ENCODE data around the gene TMEM217. TPM values are rescaled to one million over a fixed set of nuclear protein-coding genes. Genes with fewer than 3 reads are reported as not detected.
"Not testable (repeated sequence)": the region's sequence is repeated elsewhere in the genome, so short reads cannot be mapped to it uniquely, and the experiment has no call there.

The TMEM217 gene
- total RNA-seq, 2 experiments from 2014 or later, result 2.5 TPM

DNA sequence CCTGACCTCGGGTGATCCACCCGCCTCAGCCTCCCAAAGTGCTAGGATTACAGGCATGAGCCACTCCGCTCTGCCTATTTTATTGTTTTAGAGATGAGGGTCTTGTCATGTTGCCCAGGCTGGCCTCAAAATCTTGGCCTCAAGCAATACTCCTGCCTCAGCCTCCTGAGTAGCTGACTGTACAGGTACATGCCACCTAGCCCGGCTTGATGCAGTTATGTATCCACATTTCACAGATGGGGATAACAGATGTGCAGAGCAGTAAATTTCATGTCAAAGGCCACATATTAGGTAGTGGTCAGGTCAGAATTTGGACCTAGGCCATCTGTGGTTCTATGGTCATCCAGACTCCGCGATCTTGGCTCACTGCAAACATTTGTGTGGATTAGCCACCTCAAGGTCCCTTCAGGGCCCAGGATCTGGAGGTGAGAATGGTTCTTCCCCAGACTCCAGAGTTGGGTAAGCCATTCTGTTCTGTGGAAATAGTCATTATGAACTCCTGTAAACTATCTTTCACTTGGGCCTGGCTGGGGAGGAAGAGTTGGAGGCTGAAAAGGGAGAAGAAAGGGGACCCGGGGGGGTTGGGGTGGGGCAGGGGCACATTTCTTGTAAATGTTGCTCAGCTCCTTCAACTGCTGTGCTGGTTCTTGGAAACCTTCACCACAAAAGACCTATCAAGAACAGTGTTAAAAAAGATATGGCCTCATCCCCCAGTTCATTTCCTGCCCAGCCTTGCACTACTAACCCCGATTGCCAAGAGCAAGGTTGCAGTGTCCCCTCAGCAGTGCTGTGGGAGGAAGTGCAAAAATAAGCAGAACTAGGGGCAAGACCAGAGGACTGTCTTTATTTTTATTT, 75.0 kb downstream of the TMEM217 start:
- POLR2A ChIA-PET, result no interaction called here
- intact Hi-C loops (cut with DNase I, micrococcal nuclease), result loop anchor here in 1 of 2 experiments (1.0 kb wide), 1 partner anchor 10 kb away; no protein-coding TSS in a partner anchor
- Mint-ChIP-seq H3K27ac (peak overlapping the region; percentile 97), H3K27me3 (no peaks in the 10 kb centered on the region), H3K9me3 (ENCODE audit: low read depth) (peaks cover 6% of the 10 kb centered on the region), H3K4me3 (peak overlapping the region; percentile 26), H3K36me3 (ENCODE audit: low read depth) (peaks cover 2% of the 10 kb centered on the region), H3K4me1 (peaks cover 44% of the 10 kb centered on the region)
- CTCF ChIA-PET, result interaction anchor here (0.6 to 4.5 kb wide), 4 partner anchors 10 to 154 kb away, joined by 3 to 37 read pairs (median 9); no protein-coding TSS in a partner anchor
- DNase-seq (peak; percentile 77), ATAC-seq (peak; percentile 91)

DNA sequence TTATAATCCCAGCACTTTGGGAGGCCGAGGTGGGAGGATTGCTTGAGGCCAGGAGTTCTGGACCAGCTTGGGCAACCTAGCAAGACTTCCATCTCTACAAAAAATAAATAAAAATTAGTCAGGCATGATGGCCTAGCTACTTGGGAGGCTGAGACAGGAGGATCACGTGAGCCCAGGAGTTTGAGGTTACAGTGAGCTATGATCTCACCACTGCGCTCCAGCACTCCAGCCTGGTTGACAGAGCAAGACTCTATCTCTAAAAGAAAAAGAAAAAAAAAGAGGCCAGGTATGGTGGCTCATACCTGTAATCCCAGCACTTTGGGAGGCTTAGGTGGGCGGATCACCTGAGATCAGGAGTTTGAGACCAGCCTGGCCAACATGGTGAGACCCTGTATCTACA, 77.3 kb downstream of the TMEM217 start:
- H3K4me1 Mint-ChIP-seq, result peaks cover 42% of the 10 kb centered on the region
- H3K9me3 Mint-ChIP-seq (ENCODE audit: low read depth); ATAC-seq; POLR2A ChIA-PET; H3K27me3 Mint-ChIP-seq; H3K27ac Mint-ChIP-seq; intact Hi-C loops (cut with DNase I, micrococcal nuclease); DNase-seq; H3K4me3 Mint-ChIP-seq: not testable (repeated sequence)
- peaks cover 20% of the 10 kb centered on the region for H3K36me3 Mint-ChIP-seq (ENCODE audit: low read depth)
- CTCF ChIA-PET, result interaction anchor here (0.8 to 13.7 kb wide), 7 partner anchors 8 to 160 kb away, joined by 3 to 271 read pairs (median 3); no protein-coding TSS in a partner anchor

DNA sequence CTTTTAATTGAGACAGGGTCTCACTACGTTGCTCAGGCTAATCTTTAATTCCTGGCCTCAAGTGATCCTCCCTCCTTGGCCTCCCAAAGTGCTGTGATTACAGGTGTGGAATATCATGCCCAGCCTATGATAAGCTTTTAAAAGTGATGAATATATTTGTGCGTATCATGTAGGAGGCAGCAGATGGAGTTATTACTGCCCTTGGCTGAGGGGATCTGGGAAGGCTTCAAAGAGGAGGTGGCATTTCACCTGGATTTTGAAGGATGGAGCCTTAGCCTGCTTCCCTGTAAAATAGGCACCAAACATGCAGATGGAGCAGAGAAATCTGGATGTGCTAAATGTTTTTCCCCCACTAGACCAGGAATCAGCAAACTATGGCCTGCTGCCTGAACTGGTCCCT, 77.9 kb downstream of the TMEM217 start:
- no peak for DNase-seq
- CTCF ChIA-PET, result interaction anchor here (0.8 to 13.7 kb wide), 7 partner anchors 10 to 159 kb away, joined by 3 to 271 read pairs (median 3); partner anchors contain the start of gene PIM1
- H3K9me3 Mint-ChIP-seq (ENCODE audit: low read depth), result no peaks in the 10 kb centered on the region
- H3K4me3 Mint-ChIP-seq, result no peak overlapping the region
- no peak overlapping the region for H3K27ac Mint-ChIP-seq
- H3K27me3 Mint-ChIP-seq, result no peaks in the 10 kb centered on the region
- peaks cover 25% of the 10 kb centered on the region for H3K36me3 Mint-ChIP-seq (ENCODE audit: low read depth)
- POLR2A ChIA-PET, result no interaction called here
- ATAC-seq, result no peak
- peaks cover 47% of the 10 kb centered on the region for H3K4me1 Mint-ChIP-seq
- intact Hi-C loops (cut with DNase I, micrococcal nuclease), result no loop called here

DNA sequence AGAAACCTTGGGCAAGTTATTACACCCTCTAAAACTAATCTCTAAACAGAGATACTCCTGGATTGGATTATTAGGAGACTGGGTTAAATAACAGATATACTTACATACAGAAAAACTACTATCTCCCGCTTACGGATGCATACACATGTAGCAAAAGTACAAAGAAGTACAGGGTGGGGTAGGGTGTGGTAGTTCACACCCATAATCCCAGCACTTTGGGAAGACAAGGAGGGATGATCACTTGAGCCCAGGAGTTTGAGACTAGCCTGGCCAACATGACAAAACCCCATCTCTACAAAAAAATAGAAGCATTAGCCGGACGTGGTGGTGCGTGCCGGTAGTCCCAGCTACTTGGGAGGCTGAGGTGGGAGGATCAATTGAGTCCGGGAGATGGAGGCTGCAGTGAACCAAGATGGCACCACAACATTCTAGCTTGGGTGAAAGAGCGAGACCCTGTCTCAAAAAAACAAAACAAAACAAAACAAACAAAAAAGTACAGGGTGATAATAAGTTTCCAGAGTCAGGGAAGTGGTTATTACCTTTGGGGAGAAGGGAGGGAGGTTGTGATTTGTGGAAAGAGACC, 79.9 kb downstream of the TMEM217 start:
- H3K9me3 Mint-ChIP-seq (ENCODE audit: low read depth), result no peaks in the 10 kb centered on the region
- intact Hi-C loops (cut with DNase I, micrococcal nuclease), result no loop called here
- no peak for DNase-seq
- ATAC-seq, result no peak
- H3K36me3 Mint-ChIP-seq (ENCODE audit: low read depth), result peaks cover 46% of the 10 kb centered on the region
- H3K4me3 Mint-ChIP-seq, result no peak overlapping the region
- no peaks in the 10 kb centered on the region for H3K27me3 Mint-ChIP-seq
- H3K27ac Mint-ChIP-seq, result no peak overlapping the region
- POLR2A ChIA-PET, result no interaction called here
- peaks cover 58% of the 10 kb centered on the region for H3K4me1 Mint-ChIP-seq
- CTCF ChIA-PET, result interaction anchor here (1.4 to 13.7 kb wide), 3 partner anchors 9 to 157 kb away, joined by 3 to 271 read pairs (median 240); no protein-coding TSS in a partner anchor

DNA sequence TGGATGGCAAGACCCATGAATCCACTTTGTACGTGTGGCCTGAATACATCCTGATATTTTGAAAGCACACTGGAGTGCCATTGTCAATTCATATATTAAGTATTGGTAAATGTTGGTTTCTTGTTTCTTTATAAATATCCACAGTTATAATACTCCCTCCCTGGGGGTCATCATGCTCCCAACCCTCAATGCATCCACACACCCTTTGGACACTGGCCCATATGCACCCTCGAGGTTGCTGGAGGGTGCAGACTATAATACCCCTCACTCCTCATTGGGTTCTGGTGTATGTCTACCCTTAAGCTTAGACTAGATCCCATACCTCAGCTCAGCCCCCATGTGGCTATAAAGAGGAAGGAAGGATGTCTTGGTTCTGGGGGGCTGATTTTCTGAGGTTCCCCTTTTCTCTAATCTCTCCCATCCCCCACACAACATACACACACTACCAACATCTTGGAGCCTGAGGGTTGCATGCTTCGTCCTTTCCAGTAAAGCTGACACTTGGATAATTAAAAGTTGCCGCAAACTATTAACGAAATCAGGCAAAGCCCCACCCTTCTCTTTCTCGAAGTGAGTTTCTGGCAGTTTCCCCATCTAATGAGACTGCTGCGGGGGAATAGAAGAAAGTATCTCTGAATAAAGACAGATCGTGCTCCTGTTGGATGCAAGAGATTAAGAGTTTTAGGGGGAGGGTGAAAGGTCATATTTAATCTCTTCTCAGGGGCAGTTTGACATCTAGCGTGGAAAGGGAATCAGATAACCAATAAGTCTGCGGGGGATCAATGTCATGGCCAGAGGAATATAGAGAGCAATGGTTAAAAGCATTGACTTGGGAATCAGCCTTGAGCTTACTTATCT, 80.6 kb downstream of the TMEM217 start:
- POLR2A ChIA-PET, result interaction anchor here (0.7 kb wide), 1 partner anchor 130 kb away, joined by 3 read pairs; no protein-coding TSS in a partner anchor
- peak overlapping the region; percentile 35 for H3K27ac Mint-ChIP-seq
- H3K9me3 Mint-ChIP-seq (ENCODE audit: low read depth), result no peaks in the 10 kb centered on the region

DNA sequence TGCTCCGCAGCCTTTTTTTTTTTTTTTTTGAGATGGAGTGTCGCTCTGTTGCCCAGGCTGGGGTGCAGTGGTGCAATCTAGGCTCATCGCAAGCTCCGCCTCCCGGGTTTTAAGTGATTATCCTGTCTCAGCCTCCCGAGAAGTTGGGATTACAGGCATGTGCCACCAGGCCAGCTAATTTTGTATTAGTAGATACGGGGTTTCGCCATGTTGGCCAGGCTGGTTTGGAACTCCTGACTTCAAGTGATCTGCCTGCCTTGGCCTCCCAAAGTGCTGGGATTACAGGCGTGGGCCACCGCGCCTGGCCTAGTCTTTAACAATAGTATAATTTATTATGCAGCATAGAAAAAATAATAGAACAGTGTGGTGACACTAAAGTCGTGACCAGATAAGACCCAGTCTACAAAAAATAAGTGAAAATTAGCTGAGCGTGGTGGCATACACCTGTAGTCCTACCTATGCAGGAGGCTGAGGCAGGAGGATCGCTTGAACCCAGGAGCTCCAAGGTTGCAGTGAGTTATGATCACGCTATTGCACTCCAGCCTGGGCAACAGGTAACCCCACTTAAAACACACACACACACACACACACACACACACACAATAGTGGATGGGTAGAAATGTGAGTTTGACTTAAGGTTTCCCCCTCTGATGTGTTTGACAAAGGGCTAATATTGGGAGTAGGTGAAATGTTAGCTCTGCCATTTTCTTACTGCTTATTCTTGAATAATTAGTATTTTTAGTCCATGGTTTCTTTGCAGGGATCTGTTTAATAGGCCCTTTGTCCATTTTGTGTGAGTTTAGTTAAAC, 81.5 kb downstream of the TMEM217 start:
- Mint-ChIP-seq H3K27ac (peak overlapping the region; percentile 35), H3K4me1 (peaks cover 54% of the 10 kb centered on the region), H3K36me3 (ENCODE audit: low read depth) (peaks cover 59% of the 10 kb centered on the region), H3K27me3 (no peaks in the 10 kb centered on the region), H3K9me3 (ENCODE audit: low read depth) (no peaks in the 10 kb centered on the region), H3K4me3 (no peak overlapping the region)
- DNase-seq, result no peak
- ATAC-seq, result no peak
- intact Hi-C loops (cut with DNase I, micrococcal nuclease), result no loop called here
- CTCF ChIA-PET, result interaction anchor here (0.8 to 13.7 kb wide), 6 partner anchors 11 to 262 kb away, joined by 3 to 271 read pairs (median 4); no protein-coding TSS in a partner anchor
- POLR2A ChIA-PET, result interaction anchor here (0.6 to 0.9 kb wide), 4 partner anchors 11 to 130 kb away, joined by 3 to 11 read pairs (median 6); no protein-coding TSS in a partner anchor

More for the DNA sequence above, 80.6 kb downstream of the TMEM217 start:
- H3K4me3 Mint-ChIP-seq, result no peak overlapping the region
- CTCF ChIA-PET, result interaction anchor here (0.8 to 13.7 kb wide), 4 partner anchors 10 to 263 kb away, joined by 3 to 271 read pairs (median 122); no protein-coding TSS in a partner anchor
- peaks cover 59% of the 10 kb centered on the region for H3K4me1 Mint-ChIP-seq
- ATAC-seq (no peak), DNase-seq (no peak)
- H3K27me3 Mint-ChIP-seq, result no peaks in the 10 kb centered on the region
- H3K36me3 Mint-ChIP-seq (ENCODE audit: low read depth), result peaks cover 53% of the 10 kb centered on the region
- intact Hi-C loops (cut with DNase I, micrococcal nuclease), result no loop called here

DNA sequence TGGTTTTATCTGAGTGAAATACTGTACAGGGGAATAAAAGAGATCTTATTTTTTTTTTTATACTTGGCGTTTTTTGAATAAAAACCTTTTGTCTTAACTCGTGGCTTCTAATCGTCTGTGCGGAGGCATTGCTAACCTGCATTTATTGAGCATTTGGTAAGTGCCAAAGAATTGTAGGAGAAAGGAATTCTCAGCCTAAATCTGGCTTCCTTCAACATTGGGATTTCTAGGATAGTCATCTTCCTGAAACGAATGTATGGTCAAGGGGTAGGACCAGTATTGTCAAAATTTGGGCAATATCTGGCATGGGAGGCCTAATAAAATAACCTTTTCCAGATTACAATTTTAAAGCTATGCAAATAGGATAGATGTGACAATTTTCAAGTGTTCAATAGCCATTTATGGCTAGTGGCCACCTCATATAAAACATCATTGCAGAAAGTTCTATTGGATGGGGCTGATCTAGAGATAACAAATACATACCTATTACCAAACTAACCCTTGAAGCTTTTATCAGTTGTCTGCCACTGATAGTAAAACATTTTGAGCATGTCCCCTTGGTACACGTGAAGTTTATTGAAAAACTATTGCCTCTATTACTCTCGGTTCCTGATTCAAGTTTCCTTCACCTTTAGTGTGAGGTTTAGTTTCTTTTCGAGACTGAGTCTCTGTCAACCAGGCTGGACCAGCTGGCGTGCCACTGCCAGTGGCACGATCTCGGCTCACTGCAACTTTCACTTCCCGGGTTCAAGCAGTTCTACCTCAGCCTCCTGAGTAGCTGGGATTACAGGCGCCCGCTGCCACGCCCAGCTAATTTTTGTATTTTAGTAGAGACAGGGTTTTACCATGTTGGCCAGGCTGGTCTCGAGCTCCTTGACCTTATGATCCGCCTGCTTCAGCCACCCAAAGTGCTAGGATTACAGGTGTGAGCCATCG, 82.3 kb downstream of the TMEM217 start:
- Mint-ChIP-seq H3K9me3 (ENCODE audit: low read depth) (no peaks in the 10 kb centered on the region), H3K27ac (peak overlapping the region; percentile 96), H3K4me1 (peaks cover 51% of the 10 kb centered on the region), H3K27me3 (no peaks in the 10 kb centered on the region), H3K36me3 (ENCODE audit: low read depth) (peaks cover 65% of the 10 kb centered on the region), H3K4me3 (peak overlapping the region; percentile 91)
- intact Hi-C loops (cut with DNase I, micrococcal nuclease), result no loop called here
- ATAC-seq (no peak), DNase-seq (peak; percentile 30)
- ChIA-PET CTCF (interaction anchor here (0.7 to 13.7 kb wide), 8 partner anchors 14 to 155 kb away, joined by 3 to 271 read pairs (median 4); no protein-coding TSS in a partner anchor), POLR2A (interaction anchor here (0.6 to 0.9 kb wide), 3 partner anchors 12 to 31 kb away, joined by 4 to 11 read pairs (median 7); no protein-coding TSS in a partner anchor)

DNA sequence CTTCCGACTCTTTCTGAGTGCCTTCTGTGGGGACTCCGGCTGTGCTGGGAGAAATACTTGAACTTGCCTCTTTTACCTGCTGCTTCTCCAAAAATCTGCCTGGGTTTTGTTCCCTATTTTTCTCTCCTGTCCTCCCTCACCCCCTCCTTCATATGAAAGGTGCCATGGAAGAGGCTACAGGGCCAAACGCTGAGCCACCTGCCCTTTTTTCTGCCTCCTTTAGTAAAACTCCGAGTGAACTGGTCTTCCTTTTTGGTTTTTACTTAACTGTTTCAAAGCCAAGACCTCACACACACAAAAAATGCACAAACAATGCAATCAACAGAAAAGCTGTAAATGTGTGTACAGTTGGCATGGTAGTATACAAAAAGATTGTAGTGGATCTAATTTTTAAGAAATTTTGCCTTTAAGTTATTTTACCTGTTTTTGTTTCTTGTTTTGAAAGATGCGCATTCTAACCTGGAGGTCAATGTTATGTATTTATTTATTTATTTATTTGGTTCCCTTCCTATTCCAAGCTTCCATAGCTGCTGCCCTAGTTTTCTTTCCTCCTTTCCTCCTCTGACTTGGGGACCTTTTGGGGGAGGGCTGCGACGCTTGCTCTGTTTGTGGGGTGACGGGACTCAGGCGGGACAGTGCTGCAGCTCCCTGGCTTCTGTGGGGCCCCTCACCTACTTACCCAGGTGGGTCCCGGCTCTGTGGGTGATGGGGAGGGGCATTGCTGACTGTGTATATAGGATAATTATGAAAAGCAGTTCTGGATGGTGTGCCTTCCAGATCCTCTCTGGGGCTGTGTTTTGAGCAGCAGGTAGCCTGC, 83.2 kb downstream of the TMEM217 start:
- Mint-ChIP-seq H3K9me3 (ENCODE audit: low read depth) (no peaks in the 10 kb centered on the region), H3K36me3 (ENCODE audit: low read depth) (peaks cover 67% of the 10 kb centered on the region), H3K27me3 (no peaks in the 10 kb centered on the region), H3K4me1 (peaks cover 51% of the 10 kb centered on the region), H3K4me3 (peak overlapping the region; percentile 91), H3K27ac (peak overlapping the region; percentile 96)
- ChIA-PET CTCF (interaction anchor here (0.7 to 13.7 kb wide), 10 partner anchors 15 to 292 kb away, joined by 3 to 271 read pairs (median 5); no protein-coding TSS in a partner anchor), POLR2A (interaction anchor here (0.5 to 0.7 kb wide), 2 partner anchors 73 to 156 kb away, joined by 3 read pairs; no protein-coding TSS in a partner anchor)
- intact Hi-C loops (cut with DNase I, micrococcal nuclease), result loop anchor here (5.0 kb wide), 2 partner anchors 287 to 302 kb away; partner anchors contain the start of genes C6orf89 (in 1 of the 2) and PPIL1 (in 1 of the 2)
- no peak for ATAC-seq
- DNase-seq, result peak; percentile 13

DNA sequence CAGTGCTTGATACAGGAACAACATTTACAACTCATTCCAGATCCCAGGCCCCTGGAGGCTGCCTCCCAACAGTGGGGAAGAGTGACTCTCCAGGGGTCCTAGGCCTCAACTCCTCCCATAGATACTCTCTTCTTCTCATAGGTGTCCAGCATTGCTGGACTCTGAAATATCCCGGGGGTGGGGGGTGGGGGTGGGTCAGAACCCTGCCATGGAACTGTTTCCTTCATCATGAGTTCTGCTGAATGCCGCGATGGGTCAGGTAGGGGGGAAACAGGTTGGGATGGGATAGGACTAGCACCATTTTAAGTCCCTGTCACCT, 83.8 kb downstream of the TMEM217 start:
- intact Hi-C loops (cut with DNase I, micrococcal nuclease), result loop anchor here (5.0 kb wide), 2 partner anchors 287 to 302 kb away; partner anchors contain the start of genes C6orf89 (in 1 of the 2) and PPIL1 (in 1 of the 2)
- ATAC-seq (no peak), DNase-seq (no peak)
- ChIA-PET CTCF (interaction anchor here (0.7 to 13.7 kb wide), 11 partner anchors 13 to 406 kb away, joined by 3 to 271 read pairs (median 22); no protein-coding TSS in a partner anchor), POLR2A (interaction anchor here (0.5 to 5.5 kb wide), 7 partner anchors 16 to 140 kb away, joined by 3 to 65 read pairs (median 4); no protein-coding TSS in a partner anchor)
- Mint-ChIP-seq H3K27ac (peak overlapping the region; percentile 96), H3K9me3 (ENCODE audit: low read depth) (no peaks in the 10 kb centered on the region), H3K4me3 (peak overlapping the region; percentile 91), H3K4me1 (peaks cover 55% of the 10 kb centered on the region), H3K36me3 (ENCODE audit: low read depth) (peaks cover 67% of the 10 kb centered on the region), H3K27me3 (no peaks in the 10 kb centered on the region)
